ENCODE measurements around the gene NUP50. TPM values are rescaled to one million over a fixed set of nuclear protein-coding genes. Genes with fewer than 3 reads are reported as not detected.

NUP50 gene
- total RNA-seq, 6 experiments from 2014 or later, result 26.4 to 57.2 (median 31.4) TPM

GRCh38 chr22:45229181-45229580, 65.5 kb downstream of the NUP50 start:
- DNase-seq, result peak in 1 of 3 donors; percentile 12
- H3K36me3 ChIP-seq, result no peaks in the 10 kb centered on the region
- 76% methylated on average over 10 of the region's 13 CpGs for WGBS (ENCODE audit: insufficient coverage, low coverage, low lambda C conversion rate, missing lambda C conversion rate)
- no peak for ATAC-seq
- H3K9me3 ChIP-seq, result no peaks in the 10 kb centered on the region
- H3K4me1 ChIP-seq, result peaks cover 0 to 31% (median 9%) of the 10 kb centered on the region in 4 donors
- intact Hi-C loops (cut with DNase I), result no loop called here
- H3K27me3 ChIP-seq, result no peaks in the 10 kb centered on the region
- no peak overlapping the region for H3K4me3 ChIP-seq
- no peak overlapping the region for H3K27ac ChIP-seq
- TF ChIP-seq POLR2A (IDR thresholded peaks at IDR 0.05), result no peak
- TF ChIP-seq CTCF (IDR thresholded peaks at IDR 0.05), result no peak

- no peak overlapping the region for H3K27ac ChIP-seq
Observed at GRCh38 chr22:45230026-45230721, 66.4 kb downstream of the NUP50 start.

GRCh38 chr22:45231293-45231692, 67.6 kb downstream of the NUP50 start:
- DNase-seq (peak in 1 of 3 donors; percentile 8), ATAC-seq (no peak)
- intact Hi-C loops (cut with DNase I), result no loop called here
- H3K4me1 ChIP-seq, result peaks cover 0 to 10% (median 1%) of the 10 kb centered on the region in 4 donors
- WGBS (ENCODE audit: insufficient coverage, low coverage, low lambda C conversion rate, missing lambda C conversion rate), result 95% methylated on average over 2 of the region's 2 CpGs
- no peaks in the 10 kb centered on the region for H3K27me3 ChIP-seq
- H3K4me3 ChIP-seq, result no peak overlapping the region
- H3K27ac ChIP-seq, result no peak overlapping the region
- H3K36me3 ChIP-seq, result no peaks in the 10 kb centered on the region
- TF ChIP-seq POLR2A (IDR thresholded peaks at IDR 0.05), result no peak
- no peaks in the 10 kb centered on the region for H3K9me3 ChIP-seq

More at GRCh38 chr22:45230026-45230721, 66.4 kb downstream of the NUP50 start:
- Histone ChIP-seq H3K36me3 (no peaks in the 10 kb centered on the region), H3K4me3 (no peak overlapping the region), H3K27me3 (no peaks in the 10 kb centered on the region), H3K4me1 (peaks cover 0 to 22% (median 4%) of the 10 kb centered on the region in 4 donors), H3K9me3 (no peaks in the 10 kb centered on the region)
- 56% methylated on average over 12 of the region's 16 CpGs for whole genome bisulfite sequencing (ENCODE audit: insufficient coverage, low coverage, low lambda C conversion rate, missing lambda C conversion rate)
- ATAC-seq (no peak), DNase-seq (peak in 1 of 3 donors; percentile 16)
- intact Hi-C loops (cut with DNase I), result no loop called here
- TF ChIP-seq CTCF (IDR thresholded peaks at IDR 0.05), result no peak
- no peak for TF ChIP-seq POLR2A (IDR thresholded peaks at IDR 0.05)

- Histone ChIP-seq H3K27ac (no peak overlapping the region), H3K9me3 (no peaks in the 10 kb centered on the region), H3K36me3 (no peaks in the 10 kb centered on the region), H3K4me3 (no peak overlapping the region), H3K4me1 (peaks cover 0 to 14% (median 6%) of the 10 kb centered on the region in 4 donors), H3K27me3 (no peaks in the 10 kb centered on the region)
- intact Hi-C loops (cut with DNase I), result no loop called here
- DNase-seq, result no peak
- 80% methylated on average over 1 of the region's 10 CpGs for WGBS (ENCODE audit: insufficient coverage, low coverage, low lambda C conversion rate, missing lambda C conversion rate)
- no peak for ATAC-seq
- TF ChIP-seq CTCF (IDR thresholded peaks at IDR 0.05), result no peak
- no peak for TF ChIP-seq POLR2A (IDR thresholded peaks at IDR 0.05)
Observed at GRCh38 chr22:45233386-45233785, 69.7 kb downstream of the NUP50 start.

GRCh38 chr22:45233827-45234226, 70.1 kb downstream of the NUP50 start:
- DNase-seq (no peak), ATAC-seq (no peak)
- TF ChIP-seq POLR2A (IDR thresholded peaks at IDR 0.05) (no peak), CTCF (IDR thresholded peaks at IDR 0.05) (no peak)
- no peaks in the 10 kb centered on the region for H3K27me3 ChIP-seq
- H3K4me3 ChIP-seq, result no peak overlapping the region
- WGBS (ENCODE audit: insufficient coverage, low coverage, low lambda C conversion rate, missing lambda C conversion rate), result 83% methylated on average over 1 of the region's 10 CpGs
- no peak overlapping the region for H3K27ac ChIP-seq
- H3K4me1 ChIP-seq, result peaks cover 0 to 14% (median 6%) of the 10 kb centered on the region in 4 donors
- intact Hi-C loops (cut with DNase I), result no loop called here
- H3K36me3 ChIP-seq, result no peaks in the 10 kb centered on the region
- H3K9me3 ChIP-seq, result no peaks in the 10 kb centered on the region

Measured in right lobe of liver (tissue), 6 donors.